Activated naive CD4-positive, alpha-beta T cell treated with anti-CD3 and anti-CD28 coated beads for 36 hours (primary cell): ENCODE data around the gene GGN. TPM values are rescaled to one million over a fixed set of nuclear protein-coding genes. Genes with fewer than 3 reads are reported as not detected.
A peak's percentile ranks its signal among the peaks of the same experiment; 100 is the strongest.
"Not testable (repeated sequence)": the region's sequence is repeated elsewhere in the genome, so short reads cannot be mapped to it uniquely, and the experiment has no call there.

ENCODE experiments used
- CTCF ChIA-PET: fragments of 350-600 bp; sonication (Branson Sonifier 250); formaldehyde crosslinking; loops from one replicate; lab custom pipeline; 2021; ENCODE audit warnings: antibody characterized with exemption; lab: Charles Lee
- DNase-seq: peaks from one replicate; pipeline ENCODE4 v3.0.0-alpha.2; 2020
- H3K27ac Mint-ChIP-seq: one replicate; pipeline ENCODE4 v1.8.0; 2021; ENCODE audit warnings: mild to moderate bottlenecking, mixed read lengths
- H3K27me3 Mint-ChIP-seq: one replicate; pipeline ENCODE4 v1.8.0; 2021; ENCODE audit warnings: low read depth, mixed read lengths
- H3K36me3 Mint-ChIP-seq: one replicate; pipeline ENCODE4 v1.8.0; 2021; ENCODE audit warnings: low read depth, mixed read lengths
- H3K4me1 Mint-ChIP-seq: one replicate; pipeline ENCODE4 v1.8.0; 2021; ENCODE audit warnings: low read depth, mixed read lengths
- H3K4me3 Mint-ChIP-seq: one replicate; pipeline ENCODE4 v1.8.0; 2021; ENCODE audit warnings: mild to moderate bottlenecking, moderate library complexity, mixed read lengths
- H3K9me3 Mint-ChIP-seq: one replicate; pipeline ENCODE4 v1.8.0; 2021; ENCODE audit warnings: mixed read lengths
- intact Hi-C: fragments of 100-400 bp; cut with micrococcal nuclease; formaldehyde crosslinking; loops from one replicate; pipeline ENCODE4 v1.15.1; 2023
- total RNA-seq, 2 experiments: library from RNA; stranded (reverse); gene quantifications; one replicate each; pipeline ENCODE4 v1.2.3, GENCODE V29; 2021

The GGN gene
- total RNA-seq, 2 experiments from 2014 or later, result 0.26 to 0.40 TPM

DNA sequence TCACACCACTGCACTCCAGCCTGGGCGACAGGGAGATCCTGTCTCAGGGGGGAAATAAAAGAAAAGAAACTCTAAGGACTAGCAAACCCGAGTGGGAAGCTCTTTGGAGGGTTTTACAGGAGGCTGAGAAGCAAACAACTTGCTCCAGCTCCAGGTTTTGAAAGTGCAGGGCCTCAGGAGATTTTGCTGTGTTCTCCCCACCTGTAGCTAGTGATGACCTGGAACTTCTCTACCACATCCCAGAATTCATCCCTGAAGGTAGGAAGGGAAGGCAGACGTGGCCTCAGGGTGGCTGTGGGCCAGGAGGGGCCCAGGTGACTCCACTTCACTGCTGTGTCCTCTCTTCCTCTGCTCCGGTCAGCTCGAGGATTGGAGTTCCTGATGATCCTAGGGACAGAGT lies 29.8 kb downstream of the GGN start:
- peaks cover 26% of the 10 kb centered on the region for H3K27me3 Mint-ChIP-seq
- no peak overlapping the region for H3K27ac Mint-ChIP-seq
- H3K9me3 Mint-ChIP-seq, result no peaks in the 10 kb centered on the region
- CTCF ChIA-PET, result interaction anchor here (0.8 kb wide), 1 partner anchor 45 kb away, joined by 3 read pairs; the partner anchor contains the start of gene FAM98C
- H3K36me3 Mint-ChIP-seq, result no peaks in the 10 kb centered on the region
- H3K4me3 Mint-ChIP-seq, result no peak overlapping the region
- H3K4me1 Mint-ChIP-seq, result peaks cover 8% of the 10 kb centered on the region
- intact Hi-C loops, result no loop called here
- DNase-seq, result no peak

DNA sequence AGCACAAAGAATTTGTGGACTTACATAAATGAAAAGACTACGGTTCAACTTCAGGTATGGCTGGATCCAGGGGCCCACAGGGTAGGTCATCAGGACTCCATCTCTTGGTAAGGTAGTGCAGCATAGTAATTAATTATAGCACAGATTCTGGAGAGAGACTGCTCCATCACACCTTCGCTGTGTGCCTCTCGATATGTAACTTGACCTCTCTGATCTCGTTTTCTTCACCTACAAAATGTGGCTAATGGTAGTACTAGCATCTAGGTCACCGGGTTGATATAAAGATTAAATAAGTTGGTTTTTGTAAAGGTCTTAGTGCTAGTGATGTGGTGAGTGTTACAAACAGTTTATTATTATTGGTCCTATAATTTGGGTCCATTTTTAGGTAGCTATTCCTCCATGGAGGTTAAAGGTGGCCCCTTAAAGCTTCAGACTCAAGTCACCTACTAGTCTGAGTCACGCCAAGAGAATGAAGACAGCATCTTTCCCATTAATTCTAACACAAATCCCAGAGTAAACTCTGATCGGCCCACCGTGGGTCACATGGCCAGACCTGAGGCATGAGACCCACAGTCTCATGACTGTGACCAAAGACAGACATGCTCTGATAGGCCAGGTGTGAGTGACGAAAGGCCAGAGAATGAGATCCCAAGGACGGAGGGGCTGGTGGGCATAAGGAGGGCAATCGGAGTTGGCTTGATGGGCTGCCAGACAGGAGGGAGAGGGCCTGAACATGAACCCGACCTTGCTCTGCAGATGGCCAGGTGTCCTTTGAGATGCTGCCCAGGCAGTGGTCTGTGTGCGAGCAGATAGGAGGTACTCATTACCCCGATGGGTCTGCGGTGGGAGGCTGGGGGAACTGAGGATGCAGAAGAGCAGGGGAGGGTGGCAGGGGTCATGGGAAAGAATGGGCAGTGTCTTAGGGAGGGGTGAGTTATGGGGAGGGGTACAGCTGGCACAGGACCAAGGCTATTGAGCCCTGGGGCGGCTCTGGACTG lies 31.8 kb downstream of the GGN start:
- intact Hi-C loops, result no loop called here
- Mint-ChIP-seq H3K4me1 (peaks cover 3% of the 10 kb centered on the region), H3K9me3 (no peaks in the 10 kb centered on the region), H3K27me3 (peaks cover 17% of the 10 kb centered on the region), H3K4me3 (no peak overlapping the region), H3K36me3 (no peaks in the 10 kb centered on the region), H3K27ac (no peak overlapping the region)
- CTCF ChIA-PET, result no interaction called here
- no peak for DNase-seq

DNA sequence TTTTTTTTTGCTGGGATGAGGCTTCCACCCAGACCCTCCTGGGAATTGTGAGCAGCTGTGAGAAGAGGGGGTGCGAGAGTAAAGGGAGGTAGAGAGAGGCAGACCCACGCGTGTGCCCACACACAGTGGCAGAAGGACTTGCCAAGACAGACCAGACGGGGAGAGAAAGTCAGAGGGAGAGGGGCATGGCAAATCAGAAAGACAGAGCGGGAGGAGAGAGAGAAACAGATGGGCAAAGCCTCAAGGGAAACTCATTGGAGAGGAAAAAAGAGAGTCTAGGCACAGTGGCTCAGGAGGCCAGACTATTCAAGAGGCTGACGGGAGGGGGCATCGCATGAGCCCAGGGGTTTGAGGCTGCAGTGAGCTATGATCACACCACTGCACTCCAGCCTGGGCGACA lies 35.2 kb downstream of the GGN start:
- Mint-ChIP-seq H3K27me3 (no peaks in the 10 kb centered on the region), H3K27ac (no peak overlapping the region), H3K36me3 (no peaks in the 10 kb centered on the region), H3K9me3 (no peaks in the 10 kb centered on the region), H3K4me3 (no peak overlapping the region), H3K4me1 (no peaks in the 10 kb centered on the region)
- CTCF ChIA-PET, result no interaction called here
- intact Hi-C loops, result no loop called here
- DNase-seq, result no peak

DNA sequence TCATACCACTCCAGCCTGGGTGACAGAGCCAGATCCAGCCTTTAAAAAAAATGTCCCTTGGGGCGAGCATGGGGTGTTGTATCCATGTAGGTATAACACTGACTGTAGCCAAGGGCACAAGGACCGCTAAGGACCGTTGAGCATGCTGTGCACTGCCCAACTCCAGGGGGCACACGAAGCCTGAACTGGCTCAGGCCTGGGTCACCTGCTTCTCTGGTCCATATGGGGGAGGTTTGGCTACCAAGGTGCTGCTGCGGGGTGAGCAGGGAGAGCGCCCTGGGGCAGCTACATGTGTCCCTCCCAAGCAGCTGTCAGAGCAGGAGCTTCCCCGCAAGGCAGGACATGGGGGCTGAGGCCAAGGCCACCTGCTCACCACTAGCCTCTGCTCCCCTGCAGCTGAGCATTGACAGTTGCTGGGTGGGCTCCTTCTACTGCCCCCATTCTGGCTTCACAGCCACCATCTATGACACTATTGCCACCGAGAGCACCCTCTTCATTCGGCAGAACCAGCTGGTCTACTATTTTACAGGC lies 35.9 kb downstream of the GGN start:
- Mint-ChIP-seq H3K9me3 (no peaks in the 10 kb centered on the region), H3K27ac (no peak overlapping the region), H3K36me3 (no peaks in the 10 kb centered on the region), H3K27me3 (no peaks in the 10 kb centered on the region), H3K4me1 (no peaks in the 10 kb centered on the region), H3K4me3 (no peak overlapping the region)
- DNase-seq, result no peak
- intact Hi-C loops, result no loop called here
- CTCF ChIA-PET, result interaction anchor here (0.9 kb wide), 1 partner anchor 22 kb away, joined by 4 read pairs; the partner anchor contains the start of gene PSMD8

DNA sequence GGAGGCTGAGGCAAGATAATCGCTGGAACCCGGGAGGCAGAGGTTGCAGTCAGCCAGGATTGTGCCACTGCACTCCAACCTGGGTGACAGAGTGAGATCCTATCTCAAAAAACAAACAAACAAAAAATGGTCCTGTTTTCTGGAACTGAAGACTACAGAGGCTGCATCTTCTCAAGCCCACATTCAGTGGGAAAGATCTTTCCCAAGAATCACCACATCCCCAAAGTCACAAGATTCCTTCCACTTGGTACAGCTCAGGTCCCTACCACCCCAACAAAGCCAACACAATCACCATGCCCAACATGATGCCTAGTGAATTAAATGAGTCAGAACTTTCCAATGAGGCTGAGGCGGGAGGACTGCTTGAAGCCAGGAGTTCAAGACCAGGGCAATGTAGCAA lies 37.0 kb downstream of the GGN start:
- Mint-ChIP-seq H3K27me3 (no peaks in the 10 kb centered on the region), H3K9me3 (no peaks in the 10 kb centered on the region), H3K27ac (no peak overlapping the region), H3K4me3 (no peak overlapping the region), H3K36me3 (no peaks in the 10 kb centered on the region), H3K4me1 (no peaks in the 10 kb centered on the region)
- CTCF ChIA-PET, result no interaction called here
- no peak for DNase-seq
- intact Hi-C loops, result no loop called here

DNA sequence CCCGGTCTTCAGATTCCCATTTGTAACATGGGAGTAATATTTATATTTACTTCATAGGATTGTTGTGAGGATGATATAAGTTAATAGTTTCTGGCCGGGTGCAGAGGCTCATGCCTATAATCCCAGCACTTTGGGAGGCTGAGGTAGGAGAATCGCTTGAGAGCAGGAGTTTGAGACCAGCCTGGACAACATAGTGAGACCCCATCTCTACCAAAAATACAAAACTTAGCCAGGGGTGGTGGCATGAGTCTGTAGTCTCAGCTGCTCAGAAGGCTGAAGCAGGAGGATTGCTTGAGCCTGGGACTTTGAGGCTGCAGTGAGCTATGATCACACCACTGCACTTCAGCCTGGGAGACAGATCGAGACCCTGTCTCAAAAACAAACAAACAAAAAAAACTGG lies 41.0 kb downstream of the GGN start:
- intact Hi-C loops, result no loop called here
- Mint-ChIP-seq H3K27ac (no peak overlapping the region), H3K36me3 (no peaks in the 10 kb centered on the region), H3K4me1 (no peaks in the 10 kb centered on the region), H3K9me3 (no peaks in the 10 kb centered on the region), H3K27me3 (no peaks in the 10 kb centered on the region), H3K4me3 (no peak overlapping the region)
- CTCF ChIA-PET, result no interaction called here
- DNase-seq, result no peak

DNA sequence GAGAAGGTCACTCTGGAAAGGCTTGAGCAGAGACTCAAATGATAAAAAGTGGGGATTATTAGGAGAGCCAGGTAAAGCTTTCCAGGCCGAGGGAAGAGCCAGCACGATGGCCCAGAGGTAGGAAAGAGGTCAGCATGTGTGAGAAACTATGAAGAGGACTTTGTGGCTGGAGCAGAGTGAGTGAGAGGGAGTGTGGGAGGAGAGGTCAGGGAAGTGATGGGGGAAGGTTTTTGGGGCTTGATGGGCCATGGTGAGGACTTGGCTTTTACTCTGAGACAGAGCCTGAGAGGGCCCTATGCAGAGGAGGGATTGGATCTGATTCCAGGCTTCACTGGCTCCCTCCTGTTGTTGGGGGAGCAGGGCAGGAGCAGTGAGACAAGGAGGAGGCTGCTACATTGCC lies 46.9 kb downstream of the GGN start:
- intact Hi-C loops, result no loop called here
- Mint-ChIP-seq H3K27me3 (no peaks in the 10 kb centered on the region), H3K9me3 (no peaks in the 10 kb centered on the region), H3K4me1 (peaks cover 14% of the 10 kb centered on the region), H3K4me3 (no peak overlapping the region), H3K27ac (no peak overlapping the region), H3K36me3 (no peaks in the 10 kb centered on the region)
- CTCF ChIA-PET, result no interaction called here
- DNase-seq, result no peak

DNA sequence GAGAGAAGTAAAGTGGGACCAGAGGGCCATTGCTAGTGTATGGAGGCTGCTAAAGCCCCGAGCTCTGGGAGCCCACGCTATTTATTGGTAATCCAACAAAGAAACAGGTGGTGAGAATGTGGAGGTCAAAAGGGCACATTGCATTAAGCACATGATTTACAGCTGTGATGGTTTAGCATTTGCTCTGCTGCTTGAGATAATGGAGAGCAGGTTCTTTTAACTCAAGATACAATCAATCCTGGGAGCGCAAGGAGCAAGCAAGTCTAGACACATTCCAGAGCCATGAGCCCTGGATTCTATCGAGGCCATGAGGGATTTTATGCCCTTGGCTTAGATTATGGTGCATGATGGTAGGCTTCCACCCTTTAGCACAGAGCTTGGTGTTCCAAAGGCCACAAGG lies 48.8 kb downstream of the GGN start:
- intact Hi-C loops, result loop anchor here (5.0 kb wide), 1 partner anchor 1122 kb away; the partner anchor contains the start of gene ZNF383
- not testable (repeated sequence) for DNase-seq, H3K36me3 Mint-ChIP-seq, H3K9me3 Mint-ChIP-seq, H3K4me3 Mint-ChIP-seq, H3K27me3 Mint-ChIP-seq, H3K27ac Mint-ChIP-seq
- CTCF ChIA-PET, result interaction anchor here (1.2 to 1.4 kb wide), 2 partner anchors 23 to 436 kb away, joined by 3 read pairs; no protein-coding TSS in a partner anchor
- H3K4me1 Mint-ChIP-seq, result peaks cover 14% of the 10 kb centered on the region

DNA sequence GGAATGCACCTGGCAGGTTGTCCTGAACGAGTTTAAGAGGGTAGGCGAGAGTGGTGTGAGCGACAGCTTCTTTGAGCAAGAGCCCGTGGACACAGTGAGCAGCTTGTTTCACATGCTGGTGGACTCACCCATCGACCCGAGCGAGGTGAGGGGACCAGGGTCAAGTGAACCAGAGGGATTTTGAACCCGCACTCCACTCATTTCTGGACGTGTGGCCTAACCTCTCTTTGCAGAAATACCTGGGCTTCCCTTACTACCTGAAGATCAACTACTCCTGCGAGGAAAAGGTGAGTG lies 50.5 kb downstream of the GGN start:
- H3K27me3 Mint-ChIP-seq, result no peaks in the 10 kb centered on the region
- peaks cover 14% of the 10 kb centered on the region for H3K4me1 Mint-ChIP-seq
- no peaks in the 10 kb centered on the region for H3K9me3 Mint-ChIP-seq
- intact Hi-C loops, result loop anchor here (2.0 to 5.0 kb wide), 4 partner anchors 23 to 1120 kb away; partner anchors contain the start of genes EIF3K and ZNF383
- H3K27ac Mint-ChIP-seq, result peak overlapping the region; percentile 96
- H3K4me3 Mint-ChIP-seq, result peak overlapping the region; percentile 96
- H3K36me3 Mint-ChIP-seq, result no peaks in the 10 kb centered on the region
- CTCF ChIA-PET, result interaction anchor here (0.7 to 1.3 kb wide), 3 partner anchors 37 to 93 kb away, joined by 3 to 4 read pairs (median 3); partner anchors contain the start of genes PSMD8 and SPINT2
- DNase-seq, result no peak

DNA sequence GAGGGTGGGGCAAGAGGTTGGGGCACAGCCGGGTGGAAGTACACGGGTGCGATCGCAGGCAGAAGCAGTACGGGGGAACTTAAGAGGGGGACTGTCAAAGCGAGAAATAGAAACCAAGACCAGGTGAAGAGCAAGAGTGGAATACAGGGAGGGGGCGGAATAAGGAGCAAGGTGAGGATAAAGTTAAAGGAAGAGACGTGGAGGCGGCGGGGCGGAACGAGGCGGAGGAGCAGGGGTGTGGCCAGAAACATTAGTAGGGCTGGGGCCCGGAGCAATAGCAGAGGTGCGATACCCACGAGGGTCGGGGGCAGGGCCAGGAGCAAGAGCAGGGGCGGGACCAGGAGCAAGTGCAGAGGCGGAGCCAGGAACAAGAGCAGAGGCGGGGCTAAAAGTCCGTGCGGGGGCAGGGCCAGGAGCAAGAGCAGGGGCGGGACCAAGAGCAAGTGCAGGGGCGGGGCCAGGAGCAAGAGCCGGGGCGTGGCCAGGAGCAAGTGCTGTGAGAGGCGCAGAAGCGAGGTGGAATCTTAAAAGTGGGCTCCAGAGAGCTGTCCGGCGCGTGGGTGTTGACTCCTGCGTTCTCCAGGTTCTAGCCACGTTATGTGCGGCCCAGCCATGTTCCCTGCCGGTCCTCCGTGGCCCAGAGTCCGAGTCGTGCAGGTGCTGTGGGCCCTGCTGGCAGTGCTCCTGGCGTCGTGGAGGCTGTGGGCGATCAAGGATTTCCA lies 51.0 kb downstream of the GGN start:
- H3K9me3 Mint-ChIP-seq, result no peaks in the 10 kb centered on the region
- peak; percentile 98 for DNase-seq
- peak overlapping the region; percentile 96 for H3K4me3 Mint-ChIP-seq
- CTCF ChIA-PET, result interaction anchor here (0.7 to 2.6 kb wide), 5 partner anchors 37 to 98 kb away, joined by 3 to 31 read pairs (median 4); partner anchors contain the start of genes PSMD8 and SPINT2
- H3K4me1 Mint-ChIP-seq, result peaks cover 14% of the 10 kb centered on the region
- peak overlapping the region; percentile 96 for H3K27ac Mint-ChIP-seq
- no peaks in the 10 kb centered on the region for H3K27me3 Mint-ChIP-seq
- intact Hi-C loops, result loop anchor here (1.0 to 5.0 kb wide), 10 partner anchors 24 to 1119 kb away; partner anchors contain the start of genes EIF3K, NFKBIB, PSMD8 and SIPA1L3
- H3K36me3 Mint-ChIP-seq, result no peaks in the 10 kb centered on the region

DNA sequence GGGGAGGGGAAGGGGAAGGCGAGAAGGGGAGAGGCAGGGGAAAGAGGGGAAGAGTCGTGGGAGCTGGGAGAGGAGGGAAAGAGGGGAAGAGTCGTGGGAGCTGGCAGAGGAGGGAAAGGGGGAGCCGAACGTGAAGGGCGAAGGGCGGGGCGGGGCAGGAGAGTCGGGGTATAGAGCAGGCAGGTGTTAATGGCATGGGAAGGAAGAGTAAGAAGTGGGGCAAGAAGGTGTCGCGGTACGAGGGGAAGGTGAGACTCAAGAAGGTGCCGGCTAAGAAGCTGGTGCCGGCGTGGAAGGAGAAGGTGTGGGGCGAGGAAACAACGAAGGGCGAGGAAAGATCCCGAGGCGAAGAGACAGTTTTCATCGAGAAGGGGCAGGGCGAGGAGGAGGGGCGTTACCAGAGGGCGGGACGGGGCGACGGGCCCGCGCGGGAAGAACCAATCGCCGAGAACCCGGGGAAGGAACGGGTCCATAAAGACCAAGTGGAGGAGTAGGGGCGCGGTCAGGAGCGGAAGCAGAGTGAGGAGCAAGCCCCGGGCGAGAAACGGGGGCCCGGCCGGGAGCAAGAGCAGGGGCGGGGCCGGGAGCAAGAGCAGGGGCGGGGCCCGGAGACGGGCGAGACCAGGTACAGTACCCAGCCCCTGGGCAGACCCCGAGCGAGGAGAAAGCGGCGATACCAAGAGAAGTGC lies 51.7 kb downstream of the GGN start:
- CTCF ChIA-PET, result interaction anchor here (0.7 to 2.6 kb wide), 8 partner anchors 34 to 111 kb away, joined by 3 to 31 read pairs (median 7); partner anchors contain the start of gene PSMD8
- intact Hi-C loops, result loop anchor here (1.0 to 5.0 kb wide), 16 partner anchors 20 to 1119 kb away; partner anchors contain the start of genes EIF3K, MRPS12, NFKBIB and PSMD8
- Mint-ChIP-seq H3K27ac (peak overlapping the region; percentile 96), H3K4me3 (peak overlapping the region; percentile 96), H3K27me3 (no peaks in the 10 kb centered on the region), H3K36me3 (no peaks in the 10 kb centered on the region), H3K4me1 (peaks cover 14% of the 10 kb centered on the region), H3K9me3 (no peaks in the 10 kb centered on the region)
- peak; percentile 98 for DNase-seq
